ENCODE results near the gene MPRIP. TPM values are rescaled to one million over a fixed set of nuclear protein-coding genes. Genes with fewer than 3 reads are reported as not detected.

Gene MPRIP
- total RNA-seq, 1 experiment from 2014 or later, result 338 TPM

DNA sequence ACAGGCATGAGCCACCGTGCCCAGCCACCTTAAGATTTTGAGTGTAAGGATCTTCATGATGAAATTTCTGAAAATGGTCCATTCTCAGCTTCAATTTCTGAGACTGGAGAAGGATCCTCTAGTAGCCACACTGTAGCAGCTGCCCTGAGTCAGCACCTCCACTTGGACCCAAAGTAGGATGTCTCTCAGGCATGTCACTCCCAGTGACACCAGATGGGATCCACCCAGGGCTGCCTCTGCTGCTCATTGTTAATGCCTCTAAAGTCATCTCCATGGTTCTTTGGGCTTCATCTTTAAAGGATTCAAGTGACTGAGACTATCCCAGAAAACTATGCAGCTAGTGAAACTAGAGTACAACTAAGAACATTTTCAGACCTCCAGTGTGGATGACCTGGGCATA lies 156.0 kb downstream of the MPRIP start:
- DNase-seq, result no peak
- CTCF ChIA-PET, result no interaction called here
- intact Hi-C loops (cut with micrococcal nuclease; ENCODE audit: unreplicated experiment), result no loop called here
- Mint-ChIP-seq H3K9me3 (ENCODE audit: low read depth, unreplicated experiment) (no peaks in the 10 kb centered on the region), H3K36me3 (ENCODE audit: insufficient read depth, unreplicated experiment) (peaks cover 11% of the 10 kb centered on the region), H3K4me3 (ENCODE audit: low read depth, unreplicated experiment) (no peak overlapping the region), H3K27ac (ENCODE audit: unreplicated experiment) (no peak overlapping the region), H3K27me3 (ENCODE audit: unreplicated experiment) (no peaks in the 10 kb centered on the region), H3K4me1 (ENCODE audit: low read depth, unreplicated experiment) (no peaks in the 10 kb centered on the region)
- TF ChIP-seq, protein P1, sequence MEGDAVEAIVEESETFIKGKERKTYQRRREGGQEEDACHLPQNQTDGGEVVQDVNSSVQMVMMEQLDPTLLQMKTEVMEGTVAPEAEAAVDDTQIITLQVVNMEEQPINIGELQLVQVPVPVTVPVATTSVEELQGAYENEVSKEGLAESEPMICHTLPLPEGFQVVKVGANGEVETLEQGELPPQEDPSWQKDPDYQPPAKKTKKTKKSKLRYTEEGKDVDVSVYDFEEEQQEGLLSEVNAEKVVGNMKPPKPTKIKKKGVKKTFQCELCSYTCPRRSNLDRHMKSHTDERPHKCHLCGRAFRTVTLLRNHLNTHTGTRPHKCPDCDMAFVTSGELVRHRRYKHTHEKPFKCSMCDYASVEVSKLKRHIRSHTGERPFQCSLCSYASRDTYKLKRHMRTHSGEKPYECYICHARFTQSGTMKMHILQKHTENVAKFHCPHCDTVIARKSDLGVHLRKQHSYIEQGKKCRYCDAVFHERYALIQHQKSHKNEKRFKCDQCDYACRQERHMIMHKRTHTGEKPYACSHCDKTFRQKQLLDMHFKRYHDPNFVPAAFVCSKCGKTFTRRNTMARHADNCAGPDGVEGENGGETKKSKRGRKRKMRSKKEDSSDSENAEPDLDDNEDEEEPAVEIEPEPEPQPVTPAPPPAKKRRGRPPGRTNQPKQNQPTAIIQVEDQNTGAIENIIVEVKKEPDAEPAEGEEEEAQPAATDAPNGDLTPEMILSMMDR (IDR thresholded peaks at IDR 0.05; ENCODE audit: unreplicated experiment), result no peak
- BruUV-seq (replicated peaks), result no TSS peak

DNA sequence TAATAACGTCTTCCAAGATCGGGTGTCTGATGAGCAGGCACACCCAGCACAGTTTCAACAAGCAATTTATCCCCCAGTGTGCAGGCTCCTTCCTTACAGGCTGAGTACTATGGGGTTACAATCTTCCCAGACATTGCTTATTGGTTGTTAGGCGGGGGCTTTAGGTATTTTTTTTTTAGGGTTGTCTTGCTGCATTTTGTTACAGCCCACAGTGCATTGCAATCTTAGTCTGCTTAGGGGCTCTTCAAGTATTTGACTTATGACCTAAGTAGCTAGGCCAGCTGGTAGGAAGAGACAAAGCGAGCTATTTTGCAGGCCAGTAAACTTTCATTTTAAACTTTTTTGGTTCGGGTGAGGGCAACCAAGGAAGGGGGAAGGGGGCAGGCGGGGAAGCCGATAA lies 158.1 kb downstream of the MPRIP start:
- no peaks in the 10 kb centered on the region for H3K9me3 Mint-ChIP-seq (ENCODE audit: low read depth, unreplicated experiment)
- no peaks in the 10 kb centered on the region for H3K4me1 Mint-ChIP-seq (ENCODE audit: low read depth, unreplicated experiment)
- H3K27ac Mint-ChIP-seq (ENCODE audit: unreplicated experiment), result no peak overlapping the region
- H3K36me3 Mint-ChIP-seq (ENCODE audit: insufficient read depth, unreplicated experiment), result peaks cover 20% of the 10 kb centered on the region
- H3K27me3 Mint-ChIP-seq (ENCODE audit: unreplicated experiment), result no peaks in the 10 kb centered on the region
- CTCF ChIA-PET, result no interaction called here
- intact Hi-C loops (cut with micrococcal nuclease; ENCODE audit: unreplicated experiment), result no loop called here
- TF ChIP-seq, protein P1 (IDR thresholded peaks at IDR 0.05; ENCODE audit: unreplicated experiment), result no peak
- no peak overlapping the region for H3K4me3 Mint-ChIP-seq (ENCODE audit: low read depth, unreplicated experiment)
- BruUV-seq (replicated peaks), result no TSS peak
- no peak for DNase-seq

- BruUV-seq (replicated peaks), result no TSS peak
- peaks cover 25% of the 10 kb centered on the region for H3K36me3 Mint-ChIP-seq (ENCODE audit: insufficient read depth, unreplicated experiment)
- no peaks in the 10 kb centered on the region for H3K4me1 Mint-ChIP-seq (ENCODE audit: low read depth, unreplicated experiment)
- H3K9me3 Mint-ChIP-seq (ENCODE audit: low read depth, unreplicated experiment), result no peaks in the 10 kb centered on the region
- TF ChIP-seq, protein P1 (IDR thresholded peaks at IDR 0.05; ENCODE audit: unreplicated experiment), result no peak
- H3K27me3 Mint-ChIP-seq (ENCODE audit: unreplicated experiment), result no peaks in the 10 kb centered on the region
- intact Hi-C loops (cut with micrococcal nuclease; ENCODE audit: unreplicated experiment), result no loop called here
- H3K27ac Mint-ChIP-seq (ENCODE audit: unreplicated experiment), result no peak overlapping the region
- H3K4me3 Mint-ChIP-seq (ENCODE audit: low read depth, unreplicated experiment), result no peak overlapping the region
- CTCF ChIA-PET, result no interaction called here
- no peak for DNase-seq
These were observed 158.6 kb downstream of the MPRIP start for GRCh38 chr17:17200831-17201230.

DNA sequence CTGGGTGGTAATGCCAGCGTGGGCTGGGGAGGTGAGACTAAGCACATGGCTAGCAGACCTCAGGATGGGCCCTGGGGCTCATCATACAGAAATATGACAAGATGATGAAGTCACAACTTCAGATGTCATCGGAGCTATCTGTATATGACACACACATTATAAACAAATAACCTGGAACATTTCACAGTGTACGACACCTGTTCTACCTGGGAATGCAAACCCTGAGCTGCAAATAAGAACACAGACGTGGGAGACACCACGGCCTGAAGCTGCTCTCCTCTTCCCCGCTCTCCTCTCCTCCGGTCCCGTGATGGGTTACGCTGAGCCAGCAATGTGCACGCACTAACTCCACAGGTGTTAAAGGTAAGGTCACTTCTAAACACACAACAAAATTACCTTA lies 159.0 kb downstream of the MPRIP start:
- CTCF ChIA-PET, result no interaction called here
- H3K36me3 Mint-ChIP-seq (ENCODE audit: insufficient read depth, unreplicated experiment), result peaks cover 29% of the 10 kb centered on the region
- H3K27ac Mint-ChIP-seq (ENCODE audit: unreplicated experiment), result no peak overlapping the region
- H3K4me1 Mint-ChIP-seq (ENCODE audit: low read depth, unreplicated experiment), result no peaks in the 10 kb centered on the region
- no peak for DNase-seq
- TF ChIP-seq, protein P1 (IDR thresholded peaks at IDR 0.05; ENCODE audit: unreplicated experiment), result no peak
- no peaks in the 10 kb centered on the region for H3K9me3 Mint-ChIP-seq (ENCODE audit: low read depth, unreplicated experiment)
- intact Hi-C loops (cut with micrococcal nuclease; ENCODE audit: unreplicated experiment), result no loop called here
- BruUV-seq (replicated peaks), result no TSS peak
- no peak overlapping the region for H3K4me3 Mint-ChIP-seq (ENCODE audit: low read depth, unreplicated experiment)
- H3K27me3 Mint-ChIP-seq (ENCODE audit: unreplicated experiment), result no peaks in the 10 kb centered on the region

- no peaks in the 10 kb centered on the region for H3K4me1 Mint-ChIP-seq (ENCODE audit: low read depth, unreplicated experiment)
- no peak for DNase-seq
- H3K4me3 Mint-ChIP-seq (ENCODE audit: low read depth, unreplicated experiment), result no peak overlapping the region
- CTCF ChIA-PET, result no interaction called here
- BruUV-seq (replicated peaks), result no TSS peak
- intact Hi-C loops (cut with micrococcal nuclease; ENCODE audit: unreplicated experiment), result no loop called here
- no peak overlapping the region for H3K27ac Mint-ChIP-seq (ENCODE audit: unreplicated experiment)
- no peaks in the 10 kb centered on the region for H3K9me3 Mint-ChIP-seq (ENCODE audit: low read depth, unreplicated experiment)
- TF ChIP-seq, protein P1 (IDR thresholded peaks at IDR 0.05; ENCODE audit: unreplicated experiment), result no peak
- H3K27me3 Mint-ChIP-seq (ENCODE audit: unreplicated experiment), result no peaks in the 10 kb centered on the region
- peaks cover 36% of the 10 kb centered on the region for H3K36me3 Mint-ChIP-seq (ENCODE audit: insufficient read depth, unreplicated experiment)
These were observed 159.7 kb downstream of the MPRIP start for GRCh38 chr17:17201907-17202306.

Measured in Calu3 (cell line).